GM23338 (cell line): ENCODE data around the gene SIK2. TPM values are rescaled to one million over a fixed set of nuclear protein-coding genes. Genes with fewer than 3 reads are reported as not detected.
A peak's percentile ranks its signal among the peaks of the same experiment; 100 is the strongest.

Experiments
- ATAC-seq: fragments of 200-7000 bp; cut with Tn5 transposase; 3 replicates; pipeline ENCODE4 v1.9.1; 2020
- DNase-seq: peaks from one replicate; pipeline ENCODE4 v3.0.0-alpha.2; 2015; ENCODE audit warnings: low spot score
- H2AFZ ChIP-seq: fragments of 200-600 bp; sonication (generic); 2 replicates; pipeline ENCODE4 v1.8.0; 2016; ENCODE audit warnings: antibody characterized with exemption, mild to moderate bottlenecking, moderate library complexity
- H3F3A ChIP-seq: fragments of 200-600 bp; sonication (generic); replicated peaks from 2 replicates; pipeline ENCODE4 v1.8.0; 2017; ENCODE audit warnings: antibody characterized with exemption, mixed run types, low read depth
- H3K27ac ChIP-seq: fragments of 200-600 bp; sonication (generic); 2 replicates; pipeline ENCODE4 v1.6.1; 2016; ENCODE audit warnings: low read depth
- H3K27me3 ChIP-seq: fragments of 200-600 bp; sonication (generic); 2 replicates; pipeline ENCODE4 v1.8.0; 2016; ENCODE audit warnings: mild to moderate bottlenecking, mixed run types, moderate library complexity; ENCODE audit not compliant: insufficient read depth
- H3K36me3 ChIP-seq: fragments of 200-600 bp; sonication (generic); 2 replicates; pipeline ENCODE4 v1.8.0; 2016; ENCODE audit warnings: mild to moderate bottlenecking; ENCODE audit not compliant: insufficient read depth
- H3K4me1 ChIP-seq: fragments of 200-600 bp; sonication (generic); 2 replicates; pipeline ENCODE4 v1.8.0; 2016; ENCODE audit warnings: mild to moderate bottlenecking, moderate library complexity; ENCODE audit not compliant: insufficient read depth
- H3K4me2 ChIP-seq: fragments of 200-600 bp; sonication (generic); 2 replicates; pipeline ENCODE4 v1.7.1; 2017; ENCODE audit warnings: mixed run types
- H3K4me3 ChIP-seq: fragments of 200-600 bp; sonication (generic); 2 replicates; pipeline ENCODE4 v1.6.1; 2016; ENCODE audit warnings: mixed run types
- H3K79me2 ChIP-seq: fragments of 200-600 bp; sonication (generic); replicated peaks from 2 replicates; pipeline ENCODE4 v1.8.0; 2017; ENCODE audit warnings: mild to moderate bottlenecking; ENCODE audit not compliant: insufficient read depth
- H3K9me2 ChIP-seq: fragments of 200-600 bp; sonication (generic); 2 replicates; pipeline ENCODE4 v1.8.0; 2017; ENCODE audit not compliant: insufficient read depth
- H4K20me1 ChIP-seq: fragments of 200-600 bp; sonication (generic); replicated peaks from 2 replicates; pipeline ENCODE4 v1.8.0; 2017; ENCODE audit warnings: mild to moderate bottlenecking; ENCODE audit not compliant: insufficient read depth
- H3K27ac Mint-ChIP-seq: 2 replicates; pipeline ENCODE4 v1.8.0; 2020; ENCODE audit warnings: inconsistent platforms, mild to moderate bottlenecking, moderate library complexity, mixed read lengths
- H3K27me3 Mint-ChIP-seq: 3 replicates; pipeline ENCODE4 v1.8.0; 2022; ENCODE audit warnings: low read depth, mild to moderate bottlenecking, moderate library complexity, mixed read lengths, inconsistent platforms; ENCODE audit not compliant: insufficient read depth, poor library complexity
- H3K36me3 Mint-ChIP-seq: 3 replicates; pipeline ENCODE4 v1.8.0; 2021; ENCODE audit warnings: low read depth, mild to moderate bottlenecking, inconsistent platforms, moderate library complexity, mixed read lengths
- H3K4me1 Mint-ChIP-seq: 3 replicates; pipeline ENCODE4 v1.8.0; 2020; ENCODE audit warnings: mild to moderate bottlenecking, inconsistent platforms, mixed read lengths
- H3K4me3 Mint-ChIP-seq: 3 replicates; pipeline ENCODE4 v1.8.0; 2021; ENCODE audit warnings: moderate library complexity, mild to moderate bottlenecking, inconsistent platforms, mixed read lengths
- H3K9me3 Mint-ChIP-seq: 3 replicates; pipeline ENCODE4 v1.8.0; 2020; ENCODE audit warnings: moderate library complexity, mild to moderate bottlenecking, inconsistent platforms, mixed read lengths
- CREB1 ChIP-seq: fragments of 250-450 bp; sonication (Bioruptor Pico); IDR thresholded peaks from 2 replicates; pipeline ENCODE4 v1.5.0; 2020; ENCODE audit warnings: low read depth, mild to moderate bottlenecking, moderate library complexity
- JUNB ChIP-seq: IDR thresholded peaks from one replicate; pipeline ENCODE4 v1.6.1; 2016; ENCODE audit warnings: antibody characterized with exemption; ENCODE audit not compliant: unreplicated experiment
- NANOG ChIP-seq: IDR thresholded peaks from 2 replicates; pipeline ENCODE4 v1.6.1; 2016; ENCODE audit warnings: antibody characterized with exemption, borderline replicate concordance
- POLR2AphosphoS5 ChIP-seq: IDR thresholded peaks from 2 replicates; pipeline ENCODE4 v1.6.1; 2016; ENCODE audit warnings: antibody characterized with exemption, low read depth
- STAT1 ChIP-seq: IDR thresholded peaks from one replicate; pipeline ENCODE4 v1.6.1; 2016; ENCODE audit warnings: antibody characterized with exemption; ENCODE audit not compliant: unreplicated experiment
- ZNF114 ChIP-seq: fragments of 250-450 bp; sonication (Bioruptor Pico); IDR thresholded peaks from 2 replicates; pipeline ENCODE4 v1.5.0; 2020; ENCODE audit warnings: mild to moderate bottlenecking, moderate library complexity
- ZNF331 ChIP-seq: fragments of 250-450 bp; sonication (Bioruptor Pico); IDR thresholded peaks from 2 replicates; pipeline ENCODE4 v1.5.0; 2020; ENCODE audit warnings: low read depth, mild to moderate bottlenecking, moderate library complexity
- polyA plus RNA-seq: library from polyadenylated mRNA; unstranded; fragments of >200 nt; fragmentation: Nextera tagmentation; extraction: Ambion mirVana; gene quantifications from 2 replicates; pipeline ENCODE4 v1.2.1, GENCODE V29; 2016
- total RNA-seq: library from RNA; depleted of rRNA; stranded (reverse); fragments of >200 nt; shearing (Covaris generic); gene quantifications from 2 replicates; pipeline ENCODE4 v1.2.3, GENCODE V29; 2014
- TF ChIP-seq, protein P1 (sequence below), 2 experiments: fragments of 200-600 bp in 1 of 2; sonication (generic) in 1 of 2; conservative IDR thresholded peaks; 2 replicates each; pipeline versions ENCODE4 v1.5.1 to v1.6.1; 2016 to 2017; ENCODE audit warnings: antibody characterized with exemption in 2 of 2, low read depth in 2 of 2, mild to moderate bottlenecking in 2 of 2, moderate library complexity in 1 of 2
- TF ChIP-seq, protein P2 (sequence below): IDR thresholded peaks from one replicate; pipeline ENCODE4 v1.6.1; 2018; ENCODE audit warnings: antibody characterized with exemption; ENCODE audit not compliant: unreplicated experiment

Gene SIK2
- total and polyA plus RNA-seq, 2 experiments from 2014 or later = 2.3 to 6.7 TPM

DNA sequence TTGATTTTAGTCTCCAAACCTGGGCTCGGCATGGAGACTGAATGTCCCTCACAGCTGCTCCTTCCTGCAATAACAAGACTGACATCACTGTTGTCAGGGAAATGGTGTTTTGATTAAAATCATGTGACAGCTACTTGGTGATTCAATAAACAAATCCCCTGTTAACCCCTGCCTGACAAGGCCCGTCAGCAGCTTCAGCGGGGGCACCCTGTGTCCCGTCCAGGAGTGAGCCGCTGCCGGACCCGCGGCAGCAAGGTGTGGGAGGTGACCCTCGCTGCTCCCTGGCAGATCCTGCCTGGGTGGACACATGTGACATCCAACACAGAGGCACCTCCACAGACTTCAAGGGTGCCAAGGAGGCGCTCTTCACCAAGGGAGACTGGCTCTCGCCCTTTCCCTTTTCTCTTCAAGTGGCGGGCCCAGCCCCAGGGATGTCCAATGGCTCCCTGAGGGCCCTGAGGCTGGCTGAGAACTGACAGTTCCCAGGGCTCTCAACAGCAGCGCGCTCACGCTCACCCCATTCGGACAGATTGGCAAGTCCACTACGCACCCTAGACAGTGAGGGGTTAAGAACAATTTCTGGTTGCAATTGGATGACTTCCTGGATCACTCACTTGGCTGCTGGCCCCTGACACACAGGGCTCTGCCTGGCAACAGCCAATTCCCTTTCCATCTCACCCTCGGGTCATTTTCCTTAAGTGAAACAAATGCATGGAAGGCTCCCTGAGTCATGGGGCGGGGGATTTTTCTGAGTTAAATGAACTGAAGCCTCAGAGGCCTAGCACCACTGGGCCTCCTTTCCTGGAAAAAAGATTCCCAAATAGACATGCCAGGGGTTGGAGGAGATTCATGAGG lies 133.2 kb downstream of the SIK2 start:
- H3K4me1 ChIP-seq = peaks cover 5% of the 10 kb centered on the region
- no peak overlapping the region for H3K4me2 ChIP-seq
- DNase-seq = no peak
- TF ChIP-seq ZNF331 (CRISPR knock-in tag) = no peak
- TF ChIP-seq, protein P1, sequence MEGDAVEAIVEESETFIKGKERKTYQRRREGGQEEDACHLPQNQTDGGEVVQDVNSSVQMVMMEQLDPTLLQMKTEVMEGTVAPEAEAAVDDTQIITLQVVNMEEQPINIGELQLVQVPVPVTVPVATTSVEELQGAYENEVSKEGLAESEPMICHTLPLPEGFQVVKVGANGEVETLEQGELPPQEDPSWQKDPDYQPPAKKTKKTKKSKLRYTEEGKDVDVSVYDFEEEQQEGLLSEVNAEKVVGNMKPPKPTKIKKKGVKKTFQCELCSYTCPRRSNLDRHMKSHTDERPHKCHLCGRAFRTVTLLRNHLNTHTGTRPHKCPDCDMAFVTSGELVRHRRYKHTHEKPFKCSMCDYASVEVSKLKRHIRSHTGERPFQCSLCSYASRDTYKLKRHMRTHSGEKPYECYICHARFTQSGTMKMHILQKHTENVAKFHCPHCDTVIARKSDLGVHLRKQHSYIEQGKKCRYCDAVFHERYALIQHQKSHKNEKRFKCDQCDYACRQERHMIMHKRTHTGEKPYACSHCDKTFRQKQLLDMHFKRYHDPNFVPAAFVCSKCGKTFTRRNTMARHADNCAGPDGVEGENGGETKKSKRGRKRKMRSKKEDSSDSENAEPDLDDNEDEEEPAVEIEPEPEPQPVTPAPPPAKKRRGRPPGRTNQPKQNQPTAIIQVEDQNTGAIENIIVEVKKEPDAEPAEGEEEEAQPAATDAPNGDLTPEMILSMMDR (conservative IDR thresholded peaks at IDR 0.05; ENCODE audit: low read depth in 2 of 2) = 0 out of 4 replicates have a peak, but pooled peaks of 1 of the 2 experiments have one; percentile 7
- H2AFZ ChIP-seq = no peak overlapping the region
- Mint-ChIP-seq H3K4me1 (peaks cover 33% of the 10 kb centered on the region; the same call in 2 of the 3 replicates), H3K9me3 (no peaks in the 10 kb centered on the region), H3K27me3 (peaks cover 6% of the 10 kb centered on the region), H3K4me3 (no peak overlapping the region), H3K36me3 (peaks cover 14% of the 10 kb centered on the region), H3K27ac (peak overlapping the region; percentile 80)
- ATAC-seq = no peak
- no peaks in the 10 kb centered on the region for H4K20me1 ChIP-seq
- H3K36me3 ChIP-seq = no peaks in the 10 kb centered on the region
- H3K79me2 ChIP-seq = no peaks in the 10 kb centered on the region
- no peaks in the 10 kb centered on the region for H3F3A ChIP-seq
- no peak overlapping the region for H3K27ac ChIP-seq
- no peaks in the 10 kb centered on the region for H3K9me2 ChIP-seq
- H3K4me3 ChIP-seq = no peak overlapping the region
- no peaks in the 10 kb centered on the region for H3K27me3 ChIP-seq

DNA sequence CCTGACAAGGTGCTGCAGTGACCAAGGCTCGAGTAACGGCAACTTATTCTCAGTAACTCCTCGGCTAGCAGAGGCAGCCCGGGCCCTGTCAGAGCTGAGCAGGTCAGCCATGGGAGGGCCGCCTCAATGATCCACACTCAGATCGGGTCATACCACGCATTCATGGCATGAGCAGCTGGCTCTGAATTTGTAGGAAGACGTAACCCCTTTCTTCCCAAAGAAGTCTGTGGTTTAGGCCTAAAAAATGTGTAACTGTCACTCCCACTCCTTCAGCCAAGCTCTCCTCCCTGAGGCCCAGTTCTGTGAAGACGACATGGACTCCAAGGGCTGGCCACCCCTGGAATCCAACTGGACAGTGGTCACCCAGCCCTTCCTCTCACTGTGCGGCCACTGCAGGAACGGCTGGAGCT lies 133.9 kb downstream of the SIK2 start:
- peaks cover 33% of the 10 kb centered on the region; the same call in 2 of the 3 replicates for H3K4me1 Mint-ChIP-seq
- no peak overlapping the region for H3K4me3 Mint-ChIP-seq
- Histone ChIP-seq H3K4me2 (no peak overlapping the region), H3K27ac (no peak overlapping the region), H2AFZ (no peak overlapping the region), H3F3A (no peaks in the 10 kb centered on the region), H3K4me3 (no peak overlapping the region), H4K20me1 (no peaks in the 10 kb centered on the region), H3K79me2 (no peaks in the 10 kb centered on the region), H3K9me2 (no peaks in the 10 kb centered on the region), H3K27me3 (no peaks in the 10 kb centered on the region), H3K4me1 (peaks cover 5% of the 10 kb centered on the region), H3K36me3 (peaks cover 4% of the 10 kb centered on the region)
- H3K27me3 Mint-ChIP-seq = peaks cover 6% of the 10 kb centered on the region
- ATAC-seq = no peak
- H3K27ac Mint-ChIP-seq = peak overlapping the region; percentile 80
- no peaks in the 10 kb centered on the region for H3K9me3 Mint-ChIP-seq
- no peak for DNase-seq
- peaks cover 21% of the 10 kb centered on the region for H3K36me3 Mint-ChIP-seq
- TF ChIP-seq CREB1 (CRISPR knock-in tag) = no peak
- TF ChIP-seq, protein P2, sequence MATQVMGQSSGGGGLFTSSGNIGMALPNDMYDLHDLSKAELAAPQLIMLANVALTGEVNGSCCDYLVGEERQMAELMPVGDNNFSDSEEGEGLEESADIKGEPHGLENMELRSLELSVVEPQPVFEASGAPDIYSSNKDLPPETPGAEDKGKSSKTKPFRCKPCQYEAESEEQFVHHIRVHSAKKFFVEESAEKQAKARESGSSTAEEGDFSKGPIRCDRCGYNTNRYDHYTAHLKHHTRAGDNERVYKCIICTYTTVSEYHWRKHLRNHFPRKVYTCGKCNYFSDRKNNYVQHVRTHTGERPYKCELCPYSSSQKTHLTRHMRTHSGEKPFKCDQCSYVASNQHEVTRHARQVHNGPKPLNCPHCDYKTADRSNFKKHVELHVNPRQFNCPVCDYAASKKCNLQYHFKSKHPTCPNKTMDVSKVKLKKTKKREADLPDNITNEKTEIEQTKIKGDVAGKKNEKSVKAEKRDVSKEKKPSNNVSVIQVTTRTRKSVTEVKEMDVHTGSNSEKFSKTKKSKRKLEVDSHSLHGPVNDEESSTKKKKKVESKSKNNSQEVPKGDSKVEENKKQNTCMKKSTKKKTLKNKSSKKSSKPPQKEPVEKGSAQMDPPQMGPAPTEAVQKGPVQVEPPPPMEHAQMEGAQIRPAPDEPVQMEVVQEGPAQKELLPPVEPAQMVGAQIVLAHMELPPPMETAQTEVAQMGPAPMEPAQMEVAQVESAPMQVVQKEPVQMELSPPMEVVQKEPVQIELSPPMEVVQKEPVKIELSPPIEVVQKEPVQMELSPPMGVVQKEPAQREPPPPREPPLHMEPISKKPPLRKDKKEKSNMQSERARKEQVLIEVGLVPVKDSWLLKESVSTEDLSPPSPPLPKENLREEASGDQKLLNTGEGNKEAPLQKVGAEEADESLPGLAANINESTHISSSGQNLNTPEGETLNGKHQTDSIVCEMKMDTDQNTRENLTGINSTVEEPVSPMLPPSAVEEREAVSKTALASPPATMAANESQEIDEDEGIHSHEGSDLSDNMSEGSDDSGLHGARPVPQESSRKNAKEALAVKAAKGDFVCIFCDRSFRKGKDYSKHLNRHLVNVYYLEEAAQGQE = no peak
- TF ChIP-seq, protein P1 (conservative IDR thresholded peaks at IDR 0.05; ENCODE audit: low read depth in 2 of 2) = no peak
- TF ChIP-seq JUNB = no peak
- no peak for TF ChIP-seq POLR2AphosphoS5
- TF ChIP-seq NANOG = no peak
- no peak for TF ChIP-seq ZNF114 (CRISPR knock-in tag)
- TF ChIP-seq ZNF331 (CRISPR knock-in tag) = no peak
- no peak for TF ChIP-seq STAT1
